CD4-positive, alpha-beta T cell (primary cell): ENCODE results near the gene OPRL1. TPM values are rescaled to one million over a fixed set of nuclear protein-coding genes. Genes with fewer than 3 reads are reported as not detected.
A peak's percentile ranks its signal among the peaks of the same experiment; 100 is the strongest.

Experiments
- ATAC-seq: fragments of 200-7000 bp; cut with Tn5 transposase; one replicate; pipeline ENCODE4 v1.10.0; 2022; ENCODE audit warnings: mild to moderate bottlenecking; ENCODE audit not compliant: poor library complexity
- CTCF ChIA-PET: fragments of 350-600 bp; sonication (Branson Sonifier 250); formaldehyde crosslinking; loops from one replicate; lab custom pipeline; 2021; ENCODE audit warnings: antibody characterized with exemption, inconsistent platforms; lab: Charles Lee
- POLR2A ChIA-PET: fragments of 350-600 bp; sonication (Branson Sonifier 250); formaldehyde crosslinking; loops from one replicate; lab custom pipeline; 2021; ENCODE audit warnings: antibody characterized with exemption, inconsistent platforms; lab: Charles Lee
- DNase-seq, 14 experiments: peaks; one replicate each; pipeline ENCODE4 v3.0.0-alpha.2; 2013 to 2020; ENCODE audit warnings: mixed read lengths in 2 of 14
- H3K27ac ChIP-seq, 2 donors: one replicate each; pipeline versions ENCODE4 v1.5.1 to v1.7.0; 2013; ENCODE audit warnings: low read length in 2 of 2, low read depth in 1 of 2, mild to moderate bottlenecking in 1 of 2
- H3K27me3 ChIP-seq, 2 experiments: 1 replicate in 1 of 2; 2 replicates in 1 of 2; pipeline versions ENCODE4 v1.6.1 to v1.7.0; 2013; ENCODE audit warnings: low read length in 2 of 2, control low read depth in 1 of 2, mild to moderate bottlenecking in 1 of 2, moderate library complexity in 1 of 2; ENCODE audit not compliant: insufficient read depth in 2 of 2, control insufficient read depth in 1 of 2
- H3K36me3 ChIP-seq: one replicate; pipeline ENCODE4 v1.6.1; 2013; ENCODE audit warnings: low read length, control low read depth; ENCODE audit not compliant: insufficient read depth
- H3K4me1 ChIP-seq: one replicate; pipeline ENCODE4 v1.6.1; 2013; ENCODE audit warnings: low read length, control low read depth; ENCODE audit not compliant: insufficient read depth
- H3K4me3 ChIP-seq: one replicate; pipeline ENCODE4 v1.5.1; 2013; ENCODE audit warnings: mild to moderate bottlenecking, low read length, moderate library complexity
- H3K9me3 ChIP-seq, 2 experiments: 1 replicate in 1 of 2; 2 replicates in 1 of 2; pipeline versions ENCODE4 v1.6.1 to v1.7.0; 2013; ENCODE audit warnings: low read length in 2 of 2, mild to moderate bottlenecking in 2 of 2, control low read depth in 1 of 2, moderate library complexity in 1 of 2; ENCODE audit not compliant: control insufficient read depth in 1 of 2, insufficient read depth in 1 of 2
- H3K27ac Mint-ChIP-seq: one replicate; pipeline ENCODE4 v1.8.0; 2020; ENCODE audit warnings: mixed read lengths
- H3K27me3 Mint-ChIP-seq: one replicate; pipeline ENCODE4 v1.8.0; 2021; ENCODE audit warnings: mixed read lengths
- H3K36me3 Mint-ChIP-seq: one replicate; pipeline ENCODE4 v1.8.0; 2021; ENCODE audit warnings: low read depth, mixed read lengths
- H3K4me1 Mint-ChIP-seq: one replicate; pipeline ENCODE4 v1.8.0; 2021; ENCODE audit warnings: low read depth, mixed read lengths
- H3K4me3 Mint-ChIP-seq: one replicate; pipeline ENCODE4 v1.8.0; 2020; ENCODE audit warnings: mild to moderate bottlenecking, mixed read lengths
- H3K9me3 Mint-ChIP-seq: one replicate; pipeline ENCODE4 v1.8.0; 2020; ENCODE audit warnings: mixed read lengths
- CTCF ChIP-seq: fragments of 200-600 bp; IDR thresholded peaks from one replicate; pipeline ENCODE4 v1.8.0; 2022; ENCODE audit warnings: antibody characterized with exemption, mild to moderate bottlenecking
- intact Hi-C, 2 experiments: fragments of 100-400 bp; cut with DNase I in 1 of 2; cut with micrococcal nuclease in 1 of 2; formaldehyde crosslinking; loops; one replicate each; pipeline versions ENCODE4 v1.15.1 to v1.9.0; 2023 to 2025; cut with DNase I, micrococcal nuclease
- total RNA-seq, 174 experiments: library from RNA in 2 of 174; stranded (reverse) in 2 of 174; gene quantifications; one replicate each; pipeline ENCODE4 v1.2.3 and lab custom pipeline; 2021 to 2026

The OPRL1 gene
- total RNA-seq, 2 experiments from 2014 or later = 1.0 to 1.2 TPM

- Histone ChIP-seq H3K27me3 (peaks cover 0 to 4% of the 10 kb centered on the region in 2 experiments), H3K4me1 (peaks cover 77% of the 10 kb centered on the region), H3K36me3 (no peaks in the 10 kb centered on the region), H3K27ac (peak overlapping the region in 1 of 2 donors; percentile 13), H3K4me3 (peak overlapping the region; percentile 49), H3K9me3 (no peaks in the 10 kb centered on the region)
- no peak for ATAC-seq
- Mint-ChIP-seq H3K9me3 (no peaks in the 10 kb centered on the region), H3K36me3 (no peaks in the 10 kb centered on the region), H3K27ac (peak overlapping the region; percentile 75), H3K4me3 (peak overlapping the region; percentile 89), H3K4me1 (peaks cover 47% of the 10 kb centered on the region), H3K27me3 (no peaks in the 10 kb centered on the region)
- no peak for DNase-seq
- POLR2A ChIA-PET = interaction anchor here (0.6 to 3.2 kb wide), 14 partner anchors 12 to 216 kb away, joined by 3 to 36 read pairs (median 4); partner anchors contain the start of genes OPRL1, PCMTD2, PRPF6 and RGS19
- intact Hi-C loops = loop anchor here (1.0 to 10.0 kb wide), 6 partner anchors 18 to 81 kb away; partner anchors contain the start of genes PRPF6 (in 2 of the 2), OPRL1 (in 1 of the 2) and RGS19 (in 1 of the 2)
- CTCF ChIA-PET = interaction anchor here (1.0 to 2.9 kb wide), 17 partner anchors 13 to 175 kb away, joined by 3 to 40 read pairs (median 11); partner anchors contain the start of genes LKAAEAR1, PRPF6, SAMD10 and TCEA2
- no peak for TF ChIP-seq CTCF
These were observed 40.4 kb upstream of the OPRL1 start for GRCh38 chr20:64039293-64040160.

- H3K27me3 ChIP-seq = peaks cover 0 to 4% of the 10 kb centered on the region in 2 experiments
- peaks cover 68% of the 10 kb centered on the region for H3K4me1 ChIP-seq
- TF ChIP-seq CTCF = no peak
- intact Hi-C loops = loop anchor here in 1 of 2 experiments (5.0 kb wide), 1 partner anchor 37 kb away; the partner anchor contains the start of gene RGS19
- peak overlapping the region; percentile 89 for H3K4me3 Mint-ChIP-seq
- H3K4me1 Mint-ChIP-seq = peaks cover 43% of the 10 kb centered on the region
- ChIA-PET CTCF (interaction anchor here (1.0 to 2.4 kb wide), 4 partner anchors 17 to 176 kb away, joined by 3 to 15 read pairs (median 8); partner anchors contain the start of gene TPD52L2), POLR2A (interaction anchor here (0.6 to 3.2 kb wide), 6 partner anchors 22 to 145 kb away, joined by 3 to 30 read pairs (median 4); partner anchors contain the start of genes OPRL1, PRPF6, RGS19 and TCEA2)
- DNase-seq (no peak), ATAC-seq (no peak)
- H3K36me3 Mint-ChIP-seq = no peaks in the 10 kb centered on the region
- H3K27ac Mint-ChIP-seq = peak overlapping the region; percentile 85
- no peaks in the 10 kb centered on the region for H3K27me3 Mint-ChIP-seq
- H3K9me3 Mint-ChIP-seq = no peaks in the 10 kb centered on the region
- H3K27ac ChIP-seq = no peak overlapping the region
- H3K9me3 ChIP-seq = no peaks in the 10 kb centered on the region
- H3K4me3 ChIP-seq = no peak overlapping the region
- no peaks in the 10 kb centered on the region for H3K36me3 ChIP-seq
These were observed 39.4 kb upstream of the OPRL1 start for GRCh38 chr20:64040231-64041039.
